HG03521 (cell line): ENCODE measurements around the gene RNF43.
"Not testable (repeated sequence)": the region's sequence is repeated elsewhere in the genome, so short reads cannot be mapped to it uniquely, and the experiment has no call there.

Experiments
- ATAC-seq: cut with Tn5 transposase; IDR thresholded peaks from one replicate; pipeline ENCODE4 v1.9.1; 2021; ENCODE audit warnings: mild to moderate bottlenecking, moderate library complexity; ENCODE audit not compliant: unreplicated experiment

RNF43 gene

DNA sequence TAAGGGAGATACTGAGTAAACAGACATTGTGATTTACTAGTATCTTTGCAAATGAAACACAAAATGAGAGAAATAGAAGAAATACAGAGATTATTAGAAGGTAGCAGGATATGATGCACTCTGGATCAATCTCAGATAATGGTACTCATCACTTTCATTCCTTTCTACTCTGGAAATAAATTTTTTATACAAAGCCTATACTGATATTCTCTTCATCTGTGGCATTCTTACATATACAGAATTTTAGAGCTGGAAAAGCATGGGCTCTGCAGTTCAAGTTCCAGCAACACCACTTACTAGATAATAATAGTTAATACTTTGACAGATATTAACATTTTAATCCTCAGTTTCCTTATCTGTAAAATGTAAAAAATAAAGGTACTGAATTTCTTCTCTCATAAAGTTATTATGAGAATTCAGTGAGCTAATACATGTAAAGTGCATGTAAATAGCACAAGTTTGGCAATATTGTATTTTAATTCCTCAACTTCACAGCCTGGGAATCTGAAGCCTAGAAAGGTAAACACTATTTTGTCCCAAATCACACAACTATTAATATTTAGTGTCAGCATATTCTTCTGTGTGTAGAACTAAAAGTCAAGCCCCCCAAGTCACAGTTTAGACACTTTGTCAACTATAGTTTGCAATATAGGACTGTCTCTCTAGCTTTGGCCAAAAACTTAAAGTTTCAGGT lies 6.5 kb downstream of the RNF43 start:
- no peak for ATAC-seq

- ATAC-seq, result no peak
These were observed 7.9 kb downstream of the RNF43 start for GRCh38 chr17:58409432-58409831.

DNA sequence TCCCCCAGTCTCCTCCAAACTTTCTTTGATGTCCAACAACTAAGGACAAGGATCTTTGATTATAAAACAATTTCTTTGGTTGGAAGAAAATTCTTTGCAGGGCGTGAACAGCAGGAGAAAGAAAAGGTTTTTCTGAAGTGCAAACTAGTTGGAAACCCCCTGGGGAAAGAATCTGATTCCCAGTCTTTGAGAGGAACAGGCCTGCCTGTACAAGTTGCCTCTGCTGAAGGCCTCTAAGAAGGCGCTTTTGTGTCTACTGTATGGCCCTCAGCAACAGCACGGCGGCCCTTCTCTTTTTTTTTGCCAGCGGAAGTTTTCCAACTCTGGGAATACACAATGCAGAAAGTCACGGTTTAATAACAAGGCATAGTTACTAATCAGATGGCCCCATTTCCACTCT lies 14.0 kb downstream of the RNF43 start:
- no peak for ATAC-seq

DNA sequence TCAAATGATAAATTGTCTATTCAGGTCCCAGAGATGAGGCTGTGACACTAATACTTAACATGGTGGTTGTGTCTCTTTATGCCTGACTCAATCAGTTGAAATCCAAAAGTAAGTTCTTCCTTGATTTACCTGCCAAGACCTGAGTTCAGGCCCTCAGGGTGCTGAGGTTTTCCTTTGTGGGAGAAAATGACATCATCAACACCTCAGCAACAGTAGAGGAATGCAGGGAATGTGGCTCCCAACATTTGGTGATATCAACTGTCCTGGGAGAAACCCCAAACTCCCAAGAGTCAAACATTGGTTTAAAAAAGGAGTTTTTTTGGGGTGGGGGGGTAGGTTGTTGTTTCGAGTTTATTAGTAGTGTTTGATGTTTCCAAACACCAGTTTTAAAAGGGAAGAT lies 14.7 kb downstream of the RNF43 start:
- ATAC-seq, result no peak

- ATAC-seq, result no peak
These were observed 15.3 kb downstream of the RNF43 start for GRCh38 chr17:58402047-58402446.

- no peak for ATAC-seq
These were observed 16.0 kb downstream of the RNF43 start for GRCh38 chr17:58401287-58401686.

DNA sequence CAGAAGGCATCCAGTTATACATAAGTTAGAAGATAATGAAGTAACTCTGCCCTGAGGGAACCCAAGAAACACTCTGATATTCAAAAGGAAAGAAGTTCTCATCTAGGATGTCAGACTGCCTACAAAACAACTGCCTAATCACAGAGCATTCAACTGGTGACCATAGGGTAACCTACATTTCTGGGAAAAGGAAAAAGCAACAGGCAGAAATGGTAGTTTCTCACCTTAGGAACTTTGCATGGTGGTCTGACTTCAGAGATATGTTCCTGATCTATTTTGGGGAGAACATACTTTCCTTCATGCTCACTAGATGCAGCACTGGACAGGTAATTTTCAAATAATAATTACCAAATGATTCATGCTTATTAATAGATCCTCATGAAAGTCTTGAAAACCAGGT lies 16.5 kb downstream of the RNF43 start:
- no peak for ATAC-seq

GRCh38 chr17:58399974-58400373 lies 17.4 kb downstream of the RNF43 start:
- no peak for ATAC-seq

DNA sequence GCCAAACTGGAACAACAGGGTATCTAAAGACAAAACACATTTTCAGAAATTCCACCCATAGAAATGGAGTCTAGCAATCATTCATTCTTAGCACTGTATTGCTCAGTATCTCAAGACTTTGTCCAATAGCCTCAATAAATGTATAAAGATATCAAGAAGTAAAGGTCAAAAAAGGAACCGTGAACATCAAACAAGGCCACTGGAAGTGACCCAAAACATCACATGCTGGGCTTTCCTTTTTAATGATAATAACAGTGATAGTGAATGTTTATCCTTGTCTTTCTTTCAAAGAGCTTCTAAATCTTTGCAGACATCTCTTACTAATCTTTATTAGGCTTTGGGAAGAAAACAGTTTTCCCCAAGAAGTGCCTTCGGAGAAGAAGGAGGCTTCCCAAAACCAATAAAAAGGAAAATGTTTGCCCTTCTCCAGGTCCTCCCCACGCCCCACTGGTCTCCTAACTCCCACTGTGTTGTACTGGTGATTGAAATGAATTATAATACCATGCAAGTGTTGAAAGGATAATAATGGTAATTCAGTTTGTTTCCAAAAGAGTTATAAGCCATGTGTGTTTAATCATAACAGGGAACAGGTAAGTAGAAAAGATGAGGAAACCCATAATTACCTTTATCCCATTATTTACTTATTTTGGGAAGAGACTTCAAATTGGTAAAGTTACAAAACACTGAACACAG lies 18.6 kb downstream of the RNF43 start:
- no peak for ATAC-seq

- not testable (repeated sequence) for ATAC-seq
These were observed 19.9 kb downstream of the RNF43 start for GRCh38 chr17:58397421-58397820.

DNA sequence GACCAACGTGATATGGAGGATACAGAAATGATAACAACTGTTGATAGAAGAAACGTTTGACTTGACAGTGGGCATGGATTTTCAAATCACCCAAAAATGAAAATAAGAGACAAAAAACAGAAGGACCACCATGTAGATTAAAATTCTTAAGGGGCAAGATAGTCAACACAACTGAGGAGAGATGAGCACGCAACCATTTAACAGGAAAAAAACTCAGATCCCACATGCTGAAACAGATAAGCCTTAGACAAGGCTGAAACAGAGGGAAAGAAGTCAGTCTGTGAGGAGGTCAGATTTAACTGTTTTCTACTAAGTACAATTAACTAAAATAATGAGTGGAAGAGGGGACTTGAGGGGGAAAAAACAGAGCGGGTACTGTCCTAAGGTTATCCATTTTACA lies 21.2 kb downstream of the RNF43 start:
- ATAC-seq, result no peak

GRCh38 chr17:58394534-58395223 lies 22.7 kb downstream of the RNF43 start:
- ATAC-seq, result no peak

DNA sequence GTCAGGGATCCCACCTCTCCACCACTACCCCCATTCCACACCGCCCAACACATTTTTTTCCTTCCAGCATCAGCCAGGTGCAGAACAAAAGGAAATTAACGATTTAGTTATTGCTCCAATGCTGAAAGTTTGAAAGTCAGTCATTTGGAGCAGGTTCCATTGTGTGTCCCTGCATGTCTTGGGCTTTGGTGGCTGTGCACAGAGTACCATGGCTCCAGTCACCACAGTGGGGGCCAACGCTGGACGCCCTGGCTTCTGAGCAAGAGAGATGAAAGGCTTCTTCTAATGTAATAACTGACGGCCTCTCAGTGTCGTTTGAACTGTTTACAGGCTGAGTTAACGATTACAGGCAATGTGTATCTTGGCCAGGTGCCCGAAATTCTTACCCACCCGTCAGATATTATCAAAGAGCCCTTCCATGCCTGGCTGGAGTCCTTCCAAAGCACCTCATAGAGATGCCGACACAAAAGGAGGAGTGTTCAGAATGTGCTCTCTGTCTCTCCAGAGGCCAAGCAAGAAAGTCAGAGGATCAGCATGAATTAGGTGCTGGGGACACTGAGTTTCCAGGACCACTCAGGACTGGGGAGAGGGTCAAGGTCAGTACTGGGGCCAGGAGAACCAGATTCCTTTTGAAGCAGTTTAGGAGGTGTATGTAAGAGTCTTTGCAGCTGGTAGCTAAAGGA lies 25.9 kb downstream of the RNF43 start:
- no peak for ATAC-seq

GRCh38 chr17:58390884-58391283 lies 26.4 kb downstream of the RNF43 start:
- no peak for ATAC-seq

DNA sequence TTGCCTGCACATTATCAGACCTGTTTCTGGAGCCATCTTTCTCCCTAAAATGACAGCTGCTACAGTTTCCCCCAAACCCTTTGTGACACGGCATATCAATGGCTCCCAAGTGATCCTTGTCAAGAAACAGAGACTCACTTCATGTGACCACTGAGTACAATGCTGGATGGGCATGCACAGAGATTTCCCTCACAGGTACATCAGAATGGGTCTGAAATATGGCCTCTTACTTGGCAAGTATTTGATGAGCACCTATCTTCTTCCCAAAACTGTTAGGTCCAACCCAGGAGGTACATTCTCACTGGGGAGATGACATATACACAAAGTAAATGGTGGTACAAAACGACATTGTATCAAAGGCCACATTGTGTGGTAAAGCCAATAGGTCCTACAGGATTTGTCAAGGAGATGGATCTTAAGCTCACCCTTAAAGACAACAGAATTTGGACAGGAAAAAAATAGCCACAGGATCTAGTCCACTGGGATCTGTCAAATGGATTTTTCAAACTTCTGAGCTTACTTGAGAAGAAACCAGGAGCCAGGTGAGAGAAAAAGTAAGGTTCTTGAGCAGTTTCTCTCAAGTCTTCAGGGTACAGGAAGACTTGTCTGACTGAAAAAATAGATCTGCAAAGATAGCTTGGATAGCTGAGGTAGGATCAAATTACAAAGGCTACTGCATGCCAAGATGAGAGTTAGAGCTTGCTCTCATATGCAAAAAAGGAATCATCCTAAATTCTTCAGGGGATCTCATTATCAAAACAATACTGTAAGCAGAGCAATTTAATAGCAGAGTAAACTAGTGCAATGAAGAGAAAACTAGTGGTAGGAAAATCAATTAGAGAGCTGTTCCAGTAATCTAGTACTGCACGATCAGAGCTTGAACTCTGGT lies 28.8 kb downstream of the RNF43 start:
- ATAC-seq, result no peak

DNA sequence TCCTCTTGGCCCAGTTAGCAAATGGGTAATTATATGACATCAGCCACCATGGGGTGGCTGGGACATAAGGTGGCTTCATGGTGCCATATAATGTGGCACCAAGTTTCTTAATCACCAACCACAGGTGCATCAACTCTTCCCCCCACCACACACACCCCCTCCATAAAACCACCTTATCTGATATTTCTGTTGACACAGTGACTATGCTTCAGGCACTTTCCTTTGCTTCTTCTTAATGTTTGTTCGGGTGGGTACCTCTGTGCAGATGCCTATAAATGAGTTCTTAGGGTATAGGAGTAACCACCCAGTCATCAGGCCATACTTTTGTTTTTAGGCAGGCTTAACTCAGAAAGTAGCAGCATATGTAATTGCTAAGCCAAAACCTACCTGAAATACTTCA lies 29.5 kb downstream of the RNF43 start:
- ATAC-seq, result no peak

GRCh38 chr17:58386708-58387107 lies 30.6 kb downstream of the RNF43 start:
- no peak for ATAC-seq

DNA sequence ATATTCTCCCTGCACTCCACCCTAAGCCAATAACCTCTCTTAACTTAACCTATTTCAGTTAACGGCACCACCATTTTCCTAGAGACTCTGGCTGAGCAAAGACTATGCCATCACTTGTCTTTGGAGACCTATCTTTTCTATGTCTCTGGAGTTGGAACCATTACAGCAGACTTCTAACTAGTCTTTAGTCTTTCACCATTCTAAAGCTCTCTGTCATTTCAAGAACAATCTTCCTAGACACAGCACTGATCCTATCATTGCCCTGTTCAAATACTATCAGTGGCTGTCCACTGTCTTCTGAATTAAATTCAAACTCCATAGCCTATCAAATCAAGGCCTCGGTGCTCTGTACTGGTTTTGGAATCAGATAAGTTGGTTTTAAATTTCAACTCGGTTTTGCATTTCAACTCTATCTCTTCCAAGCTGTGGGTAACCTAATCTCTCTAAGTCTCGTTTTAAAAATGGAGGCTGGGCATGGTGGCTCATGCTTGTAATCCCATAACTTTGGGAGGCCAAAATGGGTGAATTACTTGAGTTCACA lies 31.9 kb downstream of the RNF43 start:
- no peak for ATAC-seq

- ATAC-seq, result no peak
These were observed 32.4 kb downstream of the RNF43 start for GRCh38 chr17:58384897-58385296.

DNA sequence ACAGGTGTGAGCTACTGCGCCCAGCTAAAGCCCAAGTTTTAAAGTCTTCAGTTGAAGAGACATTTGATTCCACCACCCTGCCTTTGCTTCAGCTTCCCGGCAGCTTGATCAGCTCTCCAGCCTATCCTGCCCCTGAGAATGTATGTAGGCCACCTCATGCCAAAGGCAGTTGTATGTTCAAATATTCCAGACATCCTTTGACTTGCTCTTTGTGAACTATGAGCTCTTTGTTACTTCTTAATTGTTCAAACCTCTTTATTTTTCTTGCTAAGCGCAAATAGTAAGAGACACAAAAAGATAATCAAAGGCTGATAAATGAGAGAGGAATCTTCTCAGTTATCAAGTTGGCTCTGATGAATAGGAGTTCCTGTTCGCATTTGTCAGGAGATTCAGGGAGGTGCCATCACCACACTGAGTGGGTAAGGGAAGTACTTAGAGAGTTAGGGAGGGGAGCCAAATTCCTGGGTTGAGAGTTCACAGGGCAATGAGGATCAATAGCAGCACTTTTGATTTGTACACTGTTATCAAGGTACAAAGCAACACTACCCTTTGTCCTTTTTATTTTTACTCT lies 33.4 kb downstream of the RNF43 start:
- no peak for ATAC-seq
